HEK293 (cell line): ENCODE results near the gene DDX20.

Experiments
- CTCF ChIA-PET: fragments of 350-600 bp; formaldehyde crosslinking; extraction: SDS; loops from one replicate; lab custom pipeline; 2021; ENCODE audit warnings: antibody characterized with exemption; lab: Yijun Ruan, JAX
- POLR2A ChIA-PET: fragments of 300-600 bp; formaldehyde crosslinking; extraction: SDS; loops from one replicate; lab custom pipeline; 2020; ENCODE audit warnings: antibody characterized with exemption, inconsistent platforms; lab: Yijun Ruan, JAX
- H3K27ac ChIP-seq: fragments of 200-500 bp; sonication (Bioruptor generic); 2 replicates; pipeline ENCODE4 v1.5.1; 2014; ENCODE audit warnings: low read depth, low read length, control low read depth, inconsistent platforms; ENCODE audit errors: extremely low read depth
- H3K36me3 ChIP-seq, 2 experiments: fragments of 200-500 bp in 1 of 2; sonication (Bioruptor generic) in 1 of 2; 1 replicate in 1 of 2; 2 replicates in 1 of 2; pipeline ENCODE4 v1.5.1; 2014 to 2017; ENCODE audit warnings: inconsistent platforms in 2 of 2, low read length in 2 of 2; ENCODE audit not compliant: control insufficient read depth in 2 of 2, insufficient read depth in 1 of 2
- H3K4me1 ChIP-seq: fragments of 200-500 bp; sonication (Bioruptor generic); 2 replicates; pipeline ENCODE4 v1.5.1; 2014; ENCODE audit warnings: mild to moderate bottlenecking, low read length, inconsistent platforms; ENCODE audit not compliant: control insufficient read depth, insufficient read depth
- H3K4me3 ChIP-seq: 2 replicates; pipeline ENCODE4 v1.5.1; 2011; ENCODE audit warnings: low read depth, mild to moderate bottlenecking, control low read depth, low read length, moderate library complexity
- H3K9me3 ChIP-seq: fragments of 200-500 bp; sonication (Bioruptor generic); 2 replicates; pipeline ENCODE4 v1.5.1; 2014; ENCODE audit warnings: low read depth, low read length, inconsistent platforms; ENCODE audit not compliant: control insufficient read depth, insufficient read depth
- GLIS1 ChIP-seq: fragments of 450-650 bp; formaldehyde crosslinking; IDR thresholded peaks from 2 replicates; pipeline ENCODE4 v1.5.1; 2016; ENCODE audit warnings: missing biosample characterization, missing genetic modification characterization
- OSR2 ChIP-seq: fragments of 450-650 bp; formaldehyde crosslinking; IDR thresholded peaks from 2 replicates; pipeline ENCODE4 v1.5.1; 2016; ENCODE audit warnings: missing biosample characterization, missing genetic modification characterization
- PRDM4 ChIP-seq: fragments of 450-650 bp; formaldehyde crosslinking; IDR thresholded peaks from 2 replicates; pipeline ENCODE4 v1.5.1; 2017; ENCODE audit warnings: missing biosample characterization, missing genetic modification characterization
- RBAK ChIP-seq: fragments of 450-650 bp; formaldehyde crosslinking; IDR thresholded peaks from 2 replicates; pipeline ENCODE4 v1.5.1; 2016; ENCODE audit warnings: missing biosample characterization, missing genetic modification characterization
- ZBTB17 ChIP-seq: fragments of 450-650 bp; formaldehyde crosslinking; IDR thresholded peaks from 2 replicates; pipeline ENCODE4 v1.5.1; 2016; ENCODE audit warnings: missing biosample characterization, missing genetic modification characterization
- ZFHX2 ChIP-seq: fragments of 450-650 bp; formaldehyde crosslinking; conservative IDR thresholded peaks from 2 replicates; pipeline ENCODE4 v1.5.1; 2016; ENCODE audit warnings: missing biosample characterization, missing genetic modification characterization
- ZNF114 ChIP-seq: fragments of 450-650 bp; formaldehyde crosslinking; IDR thresholded peaks from 2 replicates; pipeline ENCODE4 v1.5.0; 2017; ENCODE audit warnings: missing biosample characterization, missing genetic modification characterization
- ZNF184 ChIP-seq: fragments of 450-650 bp; IDR thresholded peaks from 2 replicates; pipeline ENCODE4 v1.5.1; 2018; ENCODE audit warnings: missing biosample characterization, mild to moderate bottlenecking, missing genetic modification characterization
- ZNF24 ChIP-seq: fragments of 450-650 bp; formaldehyde crosslinking; IDR thresholded peaks from 2 replicates; pipeline ENCODE4 v1.5.1; 2016; ENCODE audit warnings: missing biosample characterization, missing genetic modification characterization
- ZNF248 ChIP-seq: fragments of 450-650 bp; formaldehyde crosslinking; IDR thresholded peaks from 2 replicates; pipeline ENCODE4 v1.5.1; 2017; ENCODE audit warnings: missing biosample characterization, missing genetic modification characterization
- ZNF335 ChIP-seq: fragments of 450-650 bp; formaldehyde crosslinking; conservative IDR thresholded peaks from 2 replicates; pipeline ENCODE4 v1.5.1; 2016; ENCODE audit warnings: missing biosample characterization, missing genetic modification characterization
- ZNF354C ChIP-seq: fragments of 450-650 bp; formaldehyde crosslinking; IDR thresholded peaks from 2 replicates; pipeline ENCODE4 v1.5.1; 2016; ENCODE audit warnings: missing biosample characterization, missing genetic modification characterization, low read depth, borderline replicate concordance
- ZNF362 ChIP-seq: fragments of 450-650 bp; formaldehyde crosslinking; IDR thresholded peaks from 2 replicates; pipeline ENCODE4 v1.5.1; 2016; ENCODE audit warnings: missing biosample characterization, missing genetic modification characterization
- ZNF394 ChIP-seq: fragments of 450-650 bp; formaldehyde crosslinking; IDR thresholded peaks from 2 replicates; pipeline ENCODE4 v1.5.1; 2016; ENCODE audit warnings: missing biosample characterization, missing genetic modification characterization, mild to moderate bottlenecking, moderate library complexity, borderline replicate concordance
- ZNF530 ChIP-seq: fragments of 450-650 bp; formaldehyde crosslinking; IDR thresholded peaks from 2 replicates; pipeline ENCODE4 v1.5.1; 2016; ENCODE audit warnings: low read depth, missing biosample characterization, missing genetic modification characterization
- ZNF544 ChIP-seq: fragments of 450-650 bp; formaldehyde crosslinking; IDR thresholded peaks from 2 replicates; pipeline ENCODE4 v1.5.0; 2017; ENCODE audit warnings: missing biosample characterization, missing genetic modification characterization
- ZNF560 ChIP-seq: fragments of 450-650 bp; formaldehyde crosslinking; IDR thresholded peaks from 2 replicates; pipeline ENCODE4 v1.5.1; 2017; ENCODE audit warnings: missing biosample characterization, missing genetic modification characterization, borderline replicate concordance
- ZNF629 ChIP-seq: fragments of 450-650 bp; formaldehyde crosslinking; IDR thresholded peaks from 2 replicates; pipeline ENCODE4 v1.5.1; 2017; ENCODE audit warnings: missing biosample characterization, missing genetic modification characterization
- ZNF639 ChIP-seq: fragments of 450-650 bp; formaldehyde crosslinking; IDR thresholded peaks from 2 replicates; pipeline ENCODE4 v1.5.1; 2016; ENCODE audit warnings: missing biosample characterization, missing genetic modification characterization
- ZNF658 ChIP-seq: fragments of 450-650 bp; formaldehyde crosslinking; IDR thresholded peaks from 2 replicates; pipeline ENCODE4; 2016; ENCODE audit warnings: missing biosample characterization, missing genetic modification characterization
- ZNF776 ChIP-seq: fragments of 450-650 bp; formaldehyde crosslinking; IDR thresholded peaks from 2 replicates; pipeline ENCODE4 v1.5.0; 2017; ENCODE audit warnings: missing biosample characterization, missing genetic modification characterization, borderline replicate concordance
- ZNF777 ChIP-seq: fragments of 450-650 bp; formaldehyde crosslinking; IDR thresholded peaks from 2 replicates; pipeline ENCODE4 v1.5.1; 2017; ENCODE audit warnings: missing biosample characterization, missing genetic modification characterization, borderline replicate concordance
- ZSCAN23 ChIP-seq: fragments of 450-650 bp; formaldehyde crosslinking; IDR thresholded peaks from 2 replicates; pipeline ENCODE4 v1.5.1; 2016; ENCODE audit warnings: missing biosample characterization, missing genetic modification characterization

Gene DDX20

GRCh38 chr1:111756124-111756513, 418 bp downstream of the DDX20 start:
- Histone ChIP-seq H3K4me3 (peak overlapping the region; percentile 91), H3K9me3 (no peaks in the 10 kb centered on the region), H3K36me3 (peaks cover 13 to 39% of the 10 kb centered on the region in 2 experiments), H3K4me1 (peaks cover 4% of the 10 kb centered on the region; the same call in 1 of the 2 replicates), H3K27ac (peak overlapping the region; percentile 72)
- POLR2A ChIA-PET = interaction anchor here (0.6 to 2.4 kb wide), 4 partner anchors 9 to 19 kb away, joined by 3 to 13 read pairs (median 4); partner anchors contain the start of gene INKA2
- TF ChIP-seq ZNF777 (tag by site-specific recombination) = 0 out of 2 replicates have a peak, but pooled peaks have one; percentile 3
- TF ChIP-seq RBAK (tag by site-specific recombination) = no peak
- CTCF ChIA-PET = interaction anchor here (0.7 to 3.8 kb wide), 6 partner anchors 12 to 248 kb away, joined by 3 to 38 read pairs (median 14); no protein-coding TSS in a partner anchor

GRCh38 chr1:111758373-111758772, 2.7 kb downstream of the DDX20 start:
- POLR2A ChIA-PET = no interaction called here
- peaks cover 4% of the 10 kb centered on the region; the same call in 1 of the 2 replicates for H3K4me1 ChIP-seq
- no peaks in the 10 kb centered on the region for H3K9me3 ChIP-seq
- CTCF ChIA-PET = interaction anchor here (0.7 kb wide), 1 partner anchor 94 kb away, joined by 5 read pairs; no protein-coding TSS in a partner anchor
- peaks cover 32 to 60% of the 10 kb centered on the region in 2 experiments for H3K36me3 ChIP-seq
- TF ChIP-seq ZNF24 (tag by site-specific recombination) (no peak), ZNF362 (tag by site-specific recombination) (peak; percentile 50; the same call in 1 of the 2 replicates), ZBTB17 (tag by site-specific recombination) (peak; percentile 47; the same call in 1 of the 2 replicates)
- no peak overlapping the region for H3K27ac ChIP-seq
- H3K4me3 ChIP-seq = no peak overlapping the region

GRCh38 chr1:111761717-111762116, 6.0 kb downstream of the DDX20 start:
- H3K36me3 ChIP-seq = peaks cover 41 to 94% of the 10 kb centered on the region in 2 experiments

GRCh38 chr1:111762332-111762731, 6.6 kb downstream of the DDX20 start:
- POLR2A ChIA-PET = no interaction called here
- CTCF ChIA-PET = no interaction called here
- Histone ChIP-seq H3K4me3 (no peak overlapping the region), H3K4me1 (no peaks in the 10 kb centered on the region), H3K36me3 (peaks cover 41 to 95% of the 10 kb centered on the region in 2 experiments), H3K27ac (no peak overlapping the region), H3K9me3 (no peaks in the 10 kb centered on the region)
- TF ChIP-seq ZNF394 (tag by site-specific recombination) (no peak), GLIS1 (tag by site-specific recombination) (no peak), ZNF629 (no peak), ZNF530 (no peak), ZNF335 (tag by site-specific recombination) (no peak), ZNF354C (no peak), ZNF776 (no peak), ZNF560 (tag by site-specific recombination) (no peak), ZNF184 (tag by site-specific recombination) (no peak), ZNF658 (tag by site-specific recombination) (no peak), ZNF544 (tag by site-specific recombination) (no peak), ZNF114 (tag by site-specific recombination) (no peak), ZNF639 (tag by site-specific recombination) (no peak), ZNF248 (tag by site-specific recombination) (no peak)

More at GRCh38 chr1:111761717-111762116, 6.0 kb downstream of the DDX20 start:
- CTCF ChIA-PET = interaction anchor here (0.8 to 1.5 kb wide), 2 partner anchors 47 to 253 kb away, joined by 3 to 5 read pairs; no protein-coding TSS in a partner anchor
- H3K4me1 ChIP-seq = no peaks in the 10 kb centered on the region
- TF ChIP-seq ZSCAN23 (no peak), ZFHX2 (tag by site-specific recombination) (no peak), PRDM4 (tag by site-specific recombination) (no peak), OSR2 (tag by site-specific recombination) (no peak)
- no peak overlapping the region for H3K27ac ChIP-seq
- POLR2A ChIA-PET = no interaction called here
- no peak overlapping the region for H3K4me3 ChIP-seq
- H3K9me3 ChIP-seq = no peaks in the 10 kb centered on the region
